Fibroblast of pulmonary artery (primary cell): ENCODE results near the gene CPXM2.

ENCODE experiments used
- DNase-seq: peaks from one replicate; pipeline ENCODE4 v3.0.0-alpha.2; 2010; ENCODE audit warnings: low read depth
- H3K4me3 ChIP-seq: replicated peaks from 2 replicates; pipeline ENCODE4 v1.5.1; 2011; ENCODE audit warnings: low read depth, mild to moderate bottlenecking, control low read depth, low read length, moderate library complexity
- CTCF ChIP-seq: IDR thresholded peaks from 2 replicates; pipeline ENCODE4 v1.5.1; 2011; ENCODE audit warnings: mild to moderate bottlenecking, control low read depth, low read length, inconsistent platforms; ENCODE audit errors: missing control alignments

Gene CPXM2

DNA sequence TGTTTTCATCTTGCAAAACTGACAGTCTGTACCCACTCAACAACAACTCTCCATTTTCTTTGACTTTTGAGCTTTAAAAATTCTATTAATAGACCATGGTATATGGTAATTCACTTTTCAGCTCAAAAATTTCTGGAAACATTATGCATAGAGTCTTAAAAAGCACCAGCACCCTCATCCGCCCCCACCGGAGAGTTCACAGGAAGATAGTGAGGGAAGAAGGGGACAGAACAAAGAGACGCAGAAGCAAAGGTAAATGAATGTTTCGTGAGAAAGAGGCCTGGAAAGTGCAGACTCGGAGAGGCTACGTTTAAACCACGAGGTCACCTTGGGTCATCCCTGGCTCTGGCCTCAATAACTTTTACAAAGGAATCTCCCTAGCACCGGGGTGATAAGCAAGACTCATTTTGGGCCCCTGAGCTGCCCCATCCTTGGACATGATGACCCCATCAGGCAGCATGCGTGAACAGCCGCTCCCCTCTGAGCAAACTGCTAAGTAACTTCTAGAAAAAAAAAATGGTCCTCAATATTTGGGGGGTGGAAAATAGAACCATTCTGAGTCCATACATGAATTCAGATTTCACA is 96.3 kb downstream of the CPXM2 start:
- DNase-seq: no peak
- H3K4me3 ChIP-seq: no peak overlapping the region
- TF ChIP-seq CTCF: no peak

DNA sequence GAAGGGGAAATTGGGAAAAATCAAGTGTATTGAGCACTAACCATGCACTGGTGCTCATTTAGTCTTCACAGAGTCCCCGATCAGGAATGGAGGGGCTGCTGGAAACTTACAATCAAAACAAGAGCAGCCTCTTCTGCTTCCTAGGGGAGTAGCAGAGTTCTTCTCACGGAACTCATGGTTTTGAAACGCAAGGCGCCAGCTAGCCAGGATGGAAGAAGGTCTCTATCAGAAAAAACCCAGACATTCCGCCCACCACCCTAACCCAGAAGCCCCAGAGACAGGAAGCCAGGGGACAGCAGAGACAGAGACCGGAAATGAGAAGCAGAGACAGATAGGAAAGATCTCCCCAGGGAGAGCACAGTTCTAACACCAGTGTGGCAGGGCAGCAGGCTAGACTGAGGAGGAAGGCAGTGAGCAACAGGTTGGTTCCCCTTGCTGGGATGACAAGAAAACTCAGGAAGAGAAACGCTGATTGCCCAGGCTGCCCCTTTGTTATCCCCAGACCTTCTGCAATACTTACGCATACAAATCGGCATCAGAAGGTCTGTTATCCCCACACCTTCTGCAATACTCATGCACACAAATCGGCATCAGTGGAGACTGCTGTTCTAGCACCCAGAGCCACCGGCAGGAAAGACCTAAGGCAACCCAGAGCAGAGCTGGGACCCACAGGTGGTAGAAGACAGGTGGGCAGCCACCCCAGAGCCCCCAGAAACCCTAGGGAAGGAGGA is 99.2 kb downstream of the CPXM2 start:
- no peak for TF ChIP-seq CTCF

GRCh38 chr10:123790132-123790885 is 101.3 kb downstream of the CPXM2 start:
- H3K4me3 ChIP-seq: no peak overlapping the region
- no peak for DNase-seq
- TF ChIP-seq CTCF: no peak

More for the DNA sequence above, 99.2 kb downstream of the CPXM2 start:
- DNase-seq: no peak
- H3K4me3 ChIP-seq: no peak overlapping the region

DNA sequence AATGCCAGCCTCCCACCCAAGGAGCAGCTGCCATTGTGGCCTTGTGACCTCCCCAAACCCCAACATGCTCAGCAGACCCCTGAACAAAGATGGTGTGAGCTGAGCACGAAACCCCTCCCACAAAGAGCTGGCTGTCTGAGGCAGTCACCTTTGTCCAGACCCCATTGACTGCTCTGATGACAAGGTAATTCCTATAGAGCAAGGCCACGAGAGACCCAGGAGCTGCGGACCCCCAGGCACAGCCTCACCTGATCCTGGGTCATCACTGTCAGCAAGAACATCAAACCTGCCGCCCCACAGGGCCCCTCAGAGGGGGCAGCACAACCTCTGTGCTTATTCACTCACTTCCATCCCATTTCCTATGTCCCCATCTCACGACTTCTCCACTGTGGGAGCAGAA is 102.6 kb downstream of the CPXM2 start:
- H3K4me3 ChIP-seq: no peak overlapping the region
- TF ChIP-seq CTCF: no peak
- DNase-seq: no peak

DNA sequence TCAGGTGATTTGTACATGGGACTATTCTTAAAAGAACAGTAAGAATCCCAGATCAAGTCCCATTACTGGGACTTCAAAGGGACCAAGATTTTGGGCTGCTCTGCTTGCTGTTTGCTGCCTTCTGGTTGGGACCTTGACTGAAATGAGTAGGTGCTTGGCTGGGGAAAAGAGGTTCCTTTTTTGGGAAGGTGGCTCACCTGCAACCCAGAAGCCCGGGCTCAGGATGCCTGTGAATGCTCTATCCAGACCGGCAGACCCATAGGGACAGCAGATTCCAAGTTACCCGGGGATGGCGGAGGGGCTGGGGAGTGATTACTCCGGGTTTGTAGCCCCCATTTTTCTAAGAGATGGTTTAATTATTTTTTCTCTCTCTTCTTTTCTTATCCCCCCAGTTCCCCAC is 104.0 kb downstream of the CPXM2 start:
- no peak for DNase-seq
- no peak for TF ChIP-seq CTCF
- no peak overlapping the region for H3K4me3 ChIP-seq

GRCh38 chr10:123786896-123787295 is 104.7 kb downstream of the CPXM2 start:
- no peak overlapping the region for H3K4me3 ChIP-seq
- no peak for DNase-seq
- TF ChIP-seq CTCF: no peak
